HepG2 (cell line): ENCODE measurements around the gene ARHGAP26. TPM values are rescaled to one million over a fixed set of nuclear protein-coding genes. Genes with fewer than 3 reads are reported as not detected.

Source experiments
- ATF7-NPFF ChIP-seq: sonication (generic); formaldehyde crosslinking; IDR thresholded peaks from 2 replicates; pipeline ENCODE4 v1.8.1; 2023; ENCODE audit warnings: mild to moderate bottlenecking, low read depth, missing genetic modification reagents, moderate library complexity
- GLI4 ChIP-seq: sonication (generic); formaldehyde crosslinking; IDR thresholded peaks from 2 replicates; pipeline ENCODE4 v1.5.1; 2020; ENCODE audit warnings: missing genetic modification reagents, mild to moderate bottlenecking, moderate library complexity, borderline replicate concordance
- HCFC1 ChIP-seq: fragments of 150-350 bp; IDR thresholded peaks from 2 replicates; pipeline ENCODE4 v1.6.1; 2014; ENCODE audit warnings: low read depth, low read length
- IKZF1 ChIP-seq: fragments of 450-650 bp; IDR thresholded peaks from 2 replicates; pipeline ENCODE4 v1.7.1; 2016
- SP1 ChIP-seq, 2 experiments: fragments of 450-650 bp in 1 of 2; sonication (generic) in 1 of 2; formaldehyde crosslinking in 1 of 2; IDR thresholded peaks; 2 replicates each; pipeline versions ENCODE4 v1.4.0 to v1.6.1; 2016 to 2020; ENCODE audit warnings: missing genetic modification reagents in 1 of 2
- SP4 ChIP-seq: sonication (generic); formaldehyde crosslinking; IDR thresholded peaks from 2 replicates; pipeline ENCODE4 v1.8.1; 2023; ENCODE audit warnings: mild to moderate bottlenecking, missing genetic modification reagents
- TAF15 ChIP-seq: fragments of 200-400 bp; formaldehyde crosslinking; IDR thresholded peaks from one replicate; pipeline ENCODE4 v1.6.1; 2018; ENCODE audit warnings: mild to moderate bottlenecking, low read depth, low read length; ENCODE audit not compliant: poor library complexity, severe bottlenecking
- ZBTB42 ChIP-seq: sonication (generic); formaldehyde crosslinking; IDR thresholded peaks from 2 replicates; pipeline ENCODE4 v1.5.0; 2020; ENCODE audit warnings: mild to moderate bottlenecking, missing genetic modification reagents
- ZFAT ChIP-seq: sonication (generic); formaldehyde crosslinking; conservative IDR thresholded peaks from 2 replicates; pipeline ENCODE4 v1.8.1; 2023; ENCODE audit warnings: missing genetic modification reagents, inconsistent platforms
- ZFP36 ChIP-seq: fragments of 150-350 bp; IDR thresholded peaks from 2 replicates; pipeline ENCODE4 v1.6.1; 2018; ENCODE audit warnings: borderline replicate concordance, low read length, low read depth; ENCODE audit not compliant: partially characterized antibody
- ZMAT3 ChIP-seq: sonication (generic); formaldehyde crosslinking; conservative IDR thresholded peaks from 2 replicates; pipeline ENCODE4 v1.7.0; 2021; ENCODE audit warnings: missing genetic modification reagents
- ZNF543 ChIP-seq: sonication (generic); formaldehyde crosslinking; IDR thresholded peaks from 2 replicates; pipeline ENCODE4 v1.4.0; 2020; ENCODE audit warnings: mild to moderate bottlenecking, missing genetic modification reagents
- ZNF883 ChIP-seq: sonication (generic); formaldehyde crosslinking; IDR thresholded peaks from 2 replicates; pipeline ENCODE4 v1.5.1; 2020; ENCODE audit warnings: mild to moderate bottlenecking, missing genetic modification reagents; ENCODE audit errors: not compliant biosample characterization
- polyA plus RNA-seq, 8 experiments: library from polyadenylated mRNA; depleted of rRNA in 3 of 8; stranded (reverse) in 7 of 8; unstranded in 1 of 8; fragments of >200 nt; fragmentation: Illumina TruSeq in 4 of 8; extraction: Trizol in 4 of 8; gene quantifications; 2 replicates each; pipeline versions ENCODE4 v1.2.1 to v1.2.3, GENCODE V29; 2011 to 2016; ENCODE audit warnings: low read depth in 4 of 8, missing spikeins in 1 of 8, mixed read lengths in 1 of 8; ENCODE audit not compliant: insufficient read depth in 1 of 8
- total RNA-seq, 5 experiments: library from RNA; depleted of rRNA; stranded (reverse); fragments of >200 nt; fragmentation: Illumina TruSeq; extraction: Trizol; gene quantifications; 2 replicates each; pipeline ENCODE4 v1.2.3, GENCODE V29; 2016; ENCODE audit warnings: low read depth in 1 of 5
- TF ChIP-seq, protein P1 (sequence below): IDR thresholded peaks from 2 replicates; pipeline ENCODE4 v1.6.1; 2016; ENCODE audit warnings: low read depth, control low read depth
- TF ChIP-seq, protein P2 (sequence below): sonication (generic); formaldehyde crosslinking; conservative IDR thresholded peaks from 2 replicates; pipeline ENCODE4 v1.4.0; 2020; ENCODE audit warnings: missing genetic modification reagents
- TF ChIP-seq, protein P3 (sequence below): IDR thresholded peaks from 2 replicates; pipeline ENCODE4 v1.6.1; 2016
- TF ChIP-seq, protein P4 (sequence below): sonication (generic); formaldehyde crosslinking; IDR thresholded peaks from 2 replicates; pipeline ENCODE4 v1.4.0; 2020; ENCODE audit warnings: missing genetic modification reagents
- TF ChIP-seq, protein P5 (sequence below): sonication (generic); formaldehyde crosslinking; IDR thresholded peaks from 2 replicates; pipeline ENCODE4 v1.4.0; 2020; ENCODE audit warnings: missing genetic modification reagents

Gene ARHGAP26
- total and polyA plus RNA-seq, 2 of the 13 experiments (the other 11 are each of a cell fraction or from before 2014, with no cell fraction given): 9.6 to 18.2 TPM

DNA sequence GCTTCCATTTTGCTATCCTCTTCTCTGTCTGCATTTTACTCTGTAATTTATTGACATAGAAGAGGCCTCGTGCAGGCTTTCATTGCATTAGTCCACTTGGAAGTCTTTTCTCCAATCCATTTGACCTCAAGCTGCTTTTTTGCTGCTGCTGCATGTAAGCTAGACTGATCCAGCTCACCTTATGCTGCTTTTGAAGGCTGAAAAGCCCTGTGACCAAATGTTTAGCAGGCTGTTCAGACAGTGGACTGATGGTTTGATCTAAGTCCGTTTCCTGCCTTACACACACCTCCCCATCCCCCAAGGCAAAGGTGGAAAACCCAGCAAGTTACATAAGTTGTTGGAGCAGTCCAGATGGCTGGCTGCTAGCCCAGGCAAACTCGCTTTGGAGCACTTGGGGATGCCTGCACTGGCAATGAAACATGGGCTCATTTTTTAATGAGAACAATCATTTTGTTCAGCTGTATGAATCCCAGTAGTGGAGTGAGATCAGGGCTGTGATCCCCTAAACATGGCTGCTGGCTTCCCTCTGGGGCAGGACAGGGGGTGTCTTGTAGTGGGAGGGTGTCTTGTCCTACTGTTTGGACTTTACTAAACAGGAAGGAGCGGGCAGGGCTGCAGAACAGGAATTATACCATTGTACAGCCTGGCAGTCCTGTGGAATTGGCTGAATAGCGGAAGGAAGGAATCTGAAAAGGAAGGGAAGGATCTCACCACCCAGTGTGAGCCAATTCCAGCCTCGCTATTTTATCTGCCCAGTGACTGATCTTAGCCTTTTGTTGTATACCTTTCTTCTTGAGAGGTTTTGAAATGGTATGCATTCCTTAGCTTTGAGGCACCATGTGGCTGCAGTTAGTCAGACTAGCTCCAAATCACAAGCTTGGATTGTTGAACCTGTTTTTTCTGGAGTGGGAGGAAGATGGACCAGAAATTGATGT is 212.0 kb downstream of the ARHGAP26 start (continued):
- TF ChIP-seq, protein P1, sequence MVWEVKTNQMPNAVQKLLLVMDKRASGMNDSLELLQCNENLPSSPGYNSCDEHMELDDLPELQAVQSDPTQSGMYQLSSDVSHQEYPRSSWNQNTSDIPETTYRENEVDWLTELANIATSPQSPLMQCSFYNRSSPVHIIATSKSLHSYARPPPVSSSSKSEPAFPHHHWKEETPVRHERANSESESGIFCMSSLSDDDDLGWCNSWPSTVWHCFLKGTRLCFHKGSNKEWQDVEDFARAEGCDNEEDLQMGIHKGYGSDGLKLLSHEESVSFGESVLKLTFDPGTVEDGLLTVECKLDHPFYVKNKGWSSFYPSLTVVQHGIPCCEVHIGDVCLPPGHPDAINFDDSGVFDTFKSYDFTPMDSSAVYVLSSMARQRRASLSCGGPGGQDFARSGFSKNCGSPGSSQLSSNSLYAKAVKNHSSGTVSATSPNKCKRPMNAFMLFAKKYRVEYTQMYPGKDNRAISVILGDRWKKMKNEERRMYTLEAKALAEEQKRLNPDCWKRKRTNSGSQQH: no peak; the same call in 1 of the 2 replicates
- TF ChIP-seq IKZF1: no peak
- TF ChIP-seq ZNF543: 0 out of 2 replicates have a peak, but pooled peaks have one; percentile 37
- TF ChIP-seq SP1 (IDR thresholded peaks at IDR 0.05): no peak
- TF ChIP-seq SP1 (CRISPR knock-in tag; IDR thresholded peaks at IDR 0.05): no peak
- peak; percentile 81 for TF ChIP-seq ATF7-NPFF (CRISPR knock-in tag)
- TF ChIP-seq GLI4: no peak
- TF ChIP-seq TAF15: no peak
- TF ChIP-seq, protein P2, sequence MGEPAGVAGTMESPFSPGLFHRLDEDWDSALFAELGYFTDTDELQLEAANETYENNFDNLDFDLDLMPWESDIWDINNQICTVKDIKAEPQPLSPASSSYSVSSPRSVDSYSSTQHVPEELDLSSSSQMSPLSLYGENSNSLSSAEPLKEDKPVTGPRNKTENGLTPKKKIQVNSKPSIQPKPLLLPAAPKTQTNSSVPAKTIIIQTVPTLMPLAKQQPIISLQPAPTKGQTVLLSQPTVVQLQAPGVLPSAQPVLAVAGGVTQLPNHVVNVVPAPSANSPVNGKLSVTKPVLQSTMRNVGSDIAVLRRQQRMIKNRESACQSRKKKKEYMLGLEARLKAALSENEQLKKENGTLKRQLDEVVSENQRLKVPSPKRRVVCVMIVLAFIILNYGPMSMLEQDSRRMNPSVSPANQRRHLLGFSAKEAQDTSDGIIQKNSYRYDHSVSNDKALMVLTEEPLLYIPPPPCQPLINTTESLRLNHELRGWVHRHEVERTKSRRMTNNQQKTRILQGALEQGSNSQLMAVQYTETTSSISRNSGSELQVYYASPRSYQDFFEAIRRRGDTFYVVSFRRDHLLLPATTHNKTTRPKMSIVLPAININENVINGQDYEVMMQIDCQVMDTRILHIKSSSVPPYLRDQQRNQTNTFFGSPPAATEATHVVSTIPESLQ (CRISPR knock-in tag): no peak
- TF ChIP-seq, protein P3, sequence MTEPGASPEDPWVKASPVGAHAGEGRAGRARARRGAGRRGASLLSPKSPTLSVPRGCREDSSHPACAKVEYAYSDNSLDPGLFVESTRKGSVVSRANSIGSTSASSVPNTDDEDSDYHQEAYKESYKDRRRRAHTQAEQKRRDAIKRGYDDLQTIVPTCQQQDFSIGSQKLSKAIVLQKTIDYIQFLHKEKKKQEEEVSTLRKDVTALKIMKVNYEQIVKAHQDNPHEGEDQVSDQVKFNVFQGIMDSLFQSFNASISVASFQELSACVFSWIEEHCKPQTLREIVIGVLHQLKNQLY: peak; percentile 60; the same call in 1 of the 2 replicates
- TF ChIP-seq, protein P4, sequence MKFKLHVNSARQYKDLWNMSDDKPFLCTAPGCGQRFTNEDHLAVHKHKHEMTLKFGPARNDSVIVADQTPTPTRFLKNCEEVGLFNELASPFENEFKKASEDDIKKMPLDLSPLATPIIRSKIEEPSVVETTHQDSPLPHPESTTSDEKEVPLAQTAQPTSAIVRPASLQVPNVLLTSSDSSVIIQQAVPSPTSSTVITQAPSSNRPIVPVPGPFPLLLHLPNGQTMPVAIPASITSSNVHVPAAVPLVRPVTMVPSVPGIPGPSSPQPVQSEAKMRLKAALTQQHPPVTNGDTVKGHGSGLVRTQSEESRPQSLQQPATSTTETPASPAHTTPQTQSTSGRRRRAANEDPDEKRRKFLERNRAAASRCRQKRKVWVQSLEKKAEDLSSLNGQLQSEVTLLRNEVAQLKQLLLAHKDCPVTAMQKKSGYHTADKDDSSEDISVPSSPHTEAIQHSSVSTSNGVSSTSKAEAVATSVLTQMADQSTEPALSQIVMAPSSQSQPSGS: peak; percentile 70
- TF ChIP-seq SP4 (CRISPR knock-in tag): peak; percentile 36; the same call in 1 of the 2 replicates
- TF ChIP-seq ZMAT3: no peak; the same call in 1 of the 2 replicates
- TF ChIP-seq, protein P5, sequence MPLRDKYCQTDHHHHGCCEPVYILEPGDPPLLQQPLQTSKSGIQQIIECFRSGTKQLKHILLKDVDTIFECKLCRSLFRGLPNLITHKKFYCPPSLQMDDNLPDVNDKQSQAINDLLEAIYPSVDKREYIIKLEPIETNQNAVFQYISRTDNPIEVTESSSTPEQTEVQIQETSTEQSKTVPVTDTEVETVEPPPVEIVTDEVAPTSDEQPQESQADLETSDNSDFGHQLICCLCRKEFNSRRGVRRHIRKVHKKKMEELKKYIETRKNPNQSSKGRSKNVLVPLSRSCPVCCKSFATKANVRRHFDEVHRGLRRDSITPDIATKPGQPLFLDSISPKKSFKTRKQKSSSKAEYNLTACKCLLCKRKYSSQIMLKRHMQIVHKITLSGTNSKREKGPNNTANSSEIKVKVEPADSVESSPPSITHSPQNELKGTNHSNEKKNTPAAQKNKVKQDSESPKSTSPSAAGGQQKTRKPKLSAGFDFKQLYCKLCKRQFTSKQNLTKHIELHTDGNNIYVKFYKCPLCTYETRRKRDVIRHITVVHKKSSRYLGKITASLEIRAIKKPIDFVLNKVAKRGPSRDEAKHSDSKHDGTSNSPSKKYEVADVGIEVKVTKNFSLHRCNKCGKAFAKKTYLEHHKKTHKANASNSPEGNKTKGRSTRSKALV (CRISPR knock-in tag): no peak
- no peak for TF ChIP-seq ZNF883 (CRISPR knock-in tag)
- no peak for TF ChIP-seq ZBTB42 (CRISPR knock-in tag)
- TF ChIP-seq ZFAT (CRISPR knock-in tag): no peak
- TF ChIP-seq ZFP36: no peak
- no peak for TF ChIP-seq HCFC1
